Astrocyte of the cerebellum (primary cell): ENCODE data around the gene XRCC4.

Experiments used
- DNase-seq: peaks from one replicate; pipeline ENCODE4 v3.0.0-alpha.2; 2011; ENCODE audit warnings: low read depth
- H3K4me3 ChIP-seq: 2 replicates; pipeline ENCODE4 v1.5.1; 2011; ENCODE audit warnings: mild to moderate bottlenecking, low read depth, low read length, moderate library complexity
- in situ Hi-C: cut with HindIII; loops from 2 replicates; pipeline ENCODE4 v1.10.0; 2017; ENCODE audit warnings: low sequenced_read_pairs
- TF ChIP-seq, protein P1 (sequence below): IDR thresholded peaks from 2 replicates; pipeline ENCODE4 v1.5.1; 2012; ENCODE audit warnings: low read length, low read depth, moderate library complexity, mild to moderate bottlenecking; ENCODE audit errors: missing control alignments

XRCC4 gene

DNA sequence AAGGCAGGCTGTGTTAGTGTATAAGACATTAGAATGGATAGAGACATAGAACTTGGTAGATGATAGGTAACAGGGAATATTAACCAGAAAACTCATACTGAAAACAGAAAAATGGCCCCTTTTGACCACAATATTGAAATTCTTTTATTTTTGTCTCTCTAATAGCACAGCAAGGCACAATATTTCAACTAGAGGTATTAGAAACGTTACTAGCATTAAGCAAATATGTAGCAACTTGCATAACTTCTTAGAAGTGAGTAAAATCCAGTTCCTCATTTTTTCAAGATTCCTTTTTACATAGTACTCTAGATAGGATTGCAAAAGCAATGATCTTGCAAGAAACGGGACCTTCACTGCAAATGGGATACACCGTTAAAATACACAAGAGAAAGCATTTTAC, 291.5 kb downstream of the XRCC4 start:
- no peak for DNase-seq
- H3K4me3 ChIP-seq, result no peak overlapping the region
- in situ Hi-C loops, result no loop called here
- TF ChIP-seq, protein P1, sequence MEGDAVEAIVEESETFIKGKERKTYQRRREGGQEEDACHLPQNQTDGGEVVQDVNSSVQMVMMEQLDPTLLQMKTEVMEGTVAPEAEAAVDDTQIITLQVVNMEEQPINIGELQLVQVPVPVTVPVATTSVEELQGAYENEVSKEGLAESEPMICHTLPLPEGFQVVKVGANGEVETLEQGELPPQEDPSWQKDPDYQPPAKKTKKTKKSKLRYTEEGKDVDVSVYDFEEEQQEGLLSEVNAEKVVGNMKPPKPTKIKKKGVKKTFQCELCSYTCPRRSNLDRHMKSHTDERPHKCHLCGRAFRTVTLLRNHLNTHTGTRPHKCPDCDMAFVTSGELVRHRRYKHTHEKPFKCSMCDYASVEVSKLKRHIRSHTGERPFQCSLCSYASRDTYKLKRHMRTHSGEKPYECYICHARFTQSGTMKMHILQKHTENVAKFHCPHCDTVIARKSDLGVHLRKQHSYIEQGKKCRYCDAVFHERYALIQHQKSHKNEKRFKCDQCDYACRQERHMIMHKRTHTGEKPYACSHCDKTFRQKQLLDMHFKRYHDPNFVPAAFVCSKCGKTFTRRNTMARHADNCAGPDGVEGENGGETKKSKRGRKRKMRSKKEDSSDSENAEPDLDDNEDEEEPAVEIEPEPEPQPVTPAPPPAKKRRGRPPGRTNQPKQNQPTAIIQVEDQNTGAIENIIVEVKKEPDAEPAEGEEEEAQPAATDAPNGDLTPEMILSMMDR, result no peak

DNA sequence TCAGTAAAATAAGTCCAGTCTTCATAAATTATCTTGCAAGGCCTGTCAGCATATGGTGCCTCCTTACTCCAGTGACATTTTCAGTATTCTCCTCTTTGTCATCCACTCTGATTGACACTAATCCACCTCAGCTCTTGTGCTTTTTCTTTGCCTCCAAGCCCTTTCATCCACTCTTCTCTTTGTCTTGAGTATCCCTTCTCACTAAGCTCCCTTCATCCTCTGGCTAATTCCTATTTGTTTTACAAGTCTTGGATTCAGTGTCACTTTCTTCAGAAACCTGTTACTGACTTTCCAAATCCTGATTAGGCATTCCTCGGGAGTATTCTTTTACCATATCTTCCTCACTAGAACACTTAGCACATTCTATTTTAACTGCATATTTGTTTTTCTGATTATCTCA, 293.6 kb downstream of the XRCC4 start:
- TF ChIP-seq, protein P1, result no peak
- no peak for DNase-seq
- in situ Hi-C loops, result no loop called here
- H3K4me3 ChIP-seq, result no peak overlapping the region

DNA sequence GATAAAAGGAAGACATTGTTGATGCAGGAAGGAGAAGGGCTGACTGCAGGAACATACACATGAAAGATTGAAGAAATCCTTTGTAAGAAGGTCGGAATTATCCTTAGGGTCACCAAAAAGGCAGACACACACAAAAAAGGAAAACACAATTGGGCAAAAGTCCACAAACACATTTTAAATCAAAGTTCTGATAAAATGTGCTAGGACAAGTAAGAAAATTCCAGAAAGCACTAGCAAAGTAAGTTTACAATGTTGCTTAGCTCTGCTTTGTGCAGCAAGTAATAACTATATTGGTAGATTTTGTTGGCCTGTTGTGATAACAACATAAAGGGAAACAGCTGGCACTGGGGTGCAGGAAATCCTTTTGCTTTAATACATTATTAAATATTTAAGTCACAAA, 294.4 kb downstream of the XRCC4 start:
- TF ChIP-seq, protein P1, result no peak
- DNase-seq, result no peak
- in situ Hi-C loops, result no loop called here
- no peak overlapping the region for H3K4me3 ChIP-seq

DNA sequence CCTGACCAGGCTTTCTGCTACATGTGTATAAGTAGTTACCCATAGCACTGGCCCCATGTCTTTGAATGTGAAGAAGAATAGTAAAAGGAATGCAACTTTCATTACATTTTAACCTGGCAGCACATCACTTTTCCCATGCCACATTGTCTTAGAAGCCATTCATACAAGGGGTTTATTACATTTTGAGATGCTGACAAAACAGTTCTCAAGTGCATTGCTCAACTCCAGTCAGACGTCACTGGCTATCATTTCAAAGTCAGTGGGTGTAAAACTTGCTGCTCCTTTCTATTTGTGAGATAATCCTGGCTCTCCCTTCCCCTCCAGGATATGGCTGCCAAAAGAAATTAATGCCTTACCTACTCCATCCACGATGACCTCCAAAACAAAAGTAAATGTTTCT, 297.2 kb downstream of the XRCC4 start:
- in situ Hi-C loops, result no loop called here
- TF ChIP-seq, protein P1, result no peak
- no peak for DNase-seq
- no peak overlapping the region for H3K4me3 ChIP-seq

DNA sequence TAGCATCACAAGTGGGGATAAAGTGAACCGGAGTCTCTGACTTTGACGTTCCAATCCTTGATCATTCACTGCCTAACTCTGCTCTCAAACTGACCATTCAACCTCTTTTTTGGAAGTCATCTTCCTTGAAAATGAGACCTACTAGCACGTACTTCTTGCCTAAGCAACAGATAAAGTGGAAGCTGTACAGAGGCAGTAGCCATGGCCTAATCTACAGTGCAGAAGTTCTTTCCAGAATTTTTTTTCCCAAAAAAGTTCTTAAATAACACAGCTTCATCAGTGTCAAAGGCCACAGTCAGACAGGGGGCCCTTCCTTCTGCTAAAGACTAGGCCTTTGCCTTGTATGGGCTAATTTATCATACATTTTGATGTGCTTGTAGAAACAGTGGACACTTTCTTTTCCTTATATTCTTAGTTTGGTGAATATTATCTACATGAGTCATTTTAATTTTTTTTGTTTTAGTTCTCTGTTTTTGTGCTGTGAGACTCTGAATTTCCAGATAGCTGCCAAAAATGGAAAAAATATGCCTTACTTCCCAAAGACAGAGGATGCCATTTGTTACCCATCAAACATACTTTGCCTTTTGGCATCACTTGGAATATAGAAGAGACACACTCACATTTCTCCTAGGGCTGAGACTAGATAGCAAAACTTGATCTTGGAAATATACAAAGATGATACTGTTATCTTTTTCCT, 297.9 kb downstream of the XRCC4 start:
- TF ChIP-seq, protein P1, result no peak
- DNase-seq, result no peak
- H3K4me3 ChIP-seq, result no peak overlapping the region
- in situ Hi-C loops, result no loop called here

DNA sequence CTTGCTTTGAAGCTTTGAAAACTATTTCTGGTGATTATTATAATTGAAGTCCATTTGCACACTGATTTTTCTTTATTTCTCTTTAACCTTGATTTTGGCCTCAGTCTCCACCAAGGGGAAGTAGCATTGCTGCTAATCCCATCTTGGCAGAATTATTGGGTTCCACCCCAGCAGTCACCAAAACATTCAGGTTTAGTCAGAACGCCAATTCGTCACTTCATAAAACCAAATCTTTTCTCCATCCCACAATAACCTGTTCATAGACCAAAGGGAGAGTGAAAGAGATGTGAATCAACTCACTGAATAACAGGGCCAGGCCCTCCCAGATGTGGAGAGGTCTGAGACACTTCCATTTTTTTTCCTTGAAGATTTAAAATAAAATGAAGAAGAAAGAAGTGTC, 299.1 kb downstream of the XRCC4 start:
- H3K4me3 ChIP-seq, result no peak overlapping the region
- DNase-seq, result no peak
- in situ Hi-C loops, result no loop called here
- TF ChIP-seq, protein P1, result no peak
